GM18870 (cell line): Measurements from ENCODE around the gene GUCA2A.

Experiments
- ATAC-seq: cut with Tn5 transposase; IDR thresholded peaks from one replicate; pipeline ENCODE4 v1.9.1; 2021; ENCODE audit warnings: moderate library complexity; ENCODE audit not compliant: unreplicated experiment

Gene GUCA2A

DNA sequence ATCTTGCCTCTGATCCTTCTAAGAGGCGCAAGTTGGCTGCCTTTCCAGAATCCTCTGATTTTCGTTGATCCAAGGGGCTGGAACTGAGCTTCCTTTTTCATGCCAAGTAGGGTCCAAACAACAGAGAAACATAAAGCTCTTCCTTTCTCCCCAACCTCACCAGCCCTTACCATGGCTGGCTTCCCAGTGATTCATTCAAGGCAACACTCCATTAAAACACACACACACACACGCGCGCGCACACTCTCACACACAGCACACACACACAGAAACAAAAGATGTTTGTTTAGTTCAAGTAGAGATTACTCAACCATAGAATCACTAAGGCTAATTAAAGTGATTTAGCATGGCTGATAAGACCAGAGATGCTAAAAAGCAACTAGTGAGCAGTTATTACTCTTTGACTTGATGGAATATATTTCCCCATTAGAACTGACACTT, 13.0 kb upstream of the GUCA2A start:
- ATAC-seq = no peak

DNA sequence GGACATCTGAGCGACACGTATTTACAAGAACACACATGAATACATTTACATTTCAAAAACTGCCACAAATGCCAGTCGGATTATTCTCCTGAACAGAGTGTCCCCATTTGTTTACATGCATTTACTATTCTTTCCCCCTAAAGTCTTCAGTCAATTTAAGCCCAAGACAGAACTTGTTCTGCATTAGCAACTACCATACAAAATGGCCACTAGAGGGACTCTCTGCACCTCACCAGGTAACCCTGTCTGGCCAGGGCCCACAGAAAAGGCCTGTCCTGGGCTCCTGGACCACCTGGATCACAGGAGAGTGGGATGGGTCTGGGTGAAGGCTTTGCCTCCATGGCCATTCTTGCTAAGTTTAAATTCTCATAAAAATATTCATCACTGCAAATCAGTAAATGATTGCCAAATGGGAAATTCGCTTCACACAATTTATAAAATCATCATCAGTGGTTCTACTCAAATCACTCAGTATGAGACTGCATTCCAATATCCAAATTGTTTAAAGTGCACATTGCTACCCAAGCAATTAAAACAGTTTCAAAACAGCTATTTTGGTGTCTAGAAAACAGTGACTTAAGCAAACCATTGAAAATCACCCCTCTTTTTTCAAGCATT, 12.5 kb upstream of the GUCA2A start:
- ATAC-seq = no peak

DNA sequence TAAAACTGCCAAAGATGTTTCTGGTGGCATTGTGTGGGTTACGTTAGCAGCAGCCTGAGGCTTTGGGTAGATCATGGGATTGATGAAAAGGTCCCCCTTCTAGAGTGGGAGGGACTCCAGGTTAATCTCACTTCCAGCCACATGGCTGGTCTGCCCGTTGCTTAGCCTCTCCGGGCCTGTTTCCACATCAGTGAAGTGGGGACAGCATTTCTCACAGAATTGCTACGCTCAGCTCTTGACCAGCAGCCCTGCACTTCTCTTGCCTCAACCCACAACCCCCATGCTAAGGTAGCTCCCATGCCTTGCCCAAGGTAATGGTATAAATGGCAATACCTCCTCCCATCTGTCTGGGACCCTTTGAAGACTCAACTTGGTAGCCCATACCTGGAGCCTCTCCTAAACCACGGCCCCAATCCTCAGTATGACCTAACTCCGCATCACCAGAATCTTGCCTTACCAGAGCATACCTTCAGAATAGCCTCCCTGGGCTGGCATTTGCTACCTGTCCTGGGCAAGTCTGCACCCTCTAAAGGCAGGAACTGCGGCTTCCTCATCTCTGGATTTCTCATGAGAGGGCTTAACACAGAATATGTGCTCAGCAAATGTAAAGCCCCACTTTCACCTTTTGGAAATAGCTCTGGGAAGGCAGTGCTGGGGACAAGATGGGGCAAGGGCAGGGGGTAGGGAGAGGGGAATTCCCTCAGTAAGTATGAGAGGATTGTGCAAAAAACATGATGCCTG, 10.9 kb upstream of the GUCA2A start:
- no peak for ATAC-seq

DNA sequence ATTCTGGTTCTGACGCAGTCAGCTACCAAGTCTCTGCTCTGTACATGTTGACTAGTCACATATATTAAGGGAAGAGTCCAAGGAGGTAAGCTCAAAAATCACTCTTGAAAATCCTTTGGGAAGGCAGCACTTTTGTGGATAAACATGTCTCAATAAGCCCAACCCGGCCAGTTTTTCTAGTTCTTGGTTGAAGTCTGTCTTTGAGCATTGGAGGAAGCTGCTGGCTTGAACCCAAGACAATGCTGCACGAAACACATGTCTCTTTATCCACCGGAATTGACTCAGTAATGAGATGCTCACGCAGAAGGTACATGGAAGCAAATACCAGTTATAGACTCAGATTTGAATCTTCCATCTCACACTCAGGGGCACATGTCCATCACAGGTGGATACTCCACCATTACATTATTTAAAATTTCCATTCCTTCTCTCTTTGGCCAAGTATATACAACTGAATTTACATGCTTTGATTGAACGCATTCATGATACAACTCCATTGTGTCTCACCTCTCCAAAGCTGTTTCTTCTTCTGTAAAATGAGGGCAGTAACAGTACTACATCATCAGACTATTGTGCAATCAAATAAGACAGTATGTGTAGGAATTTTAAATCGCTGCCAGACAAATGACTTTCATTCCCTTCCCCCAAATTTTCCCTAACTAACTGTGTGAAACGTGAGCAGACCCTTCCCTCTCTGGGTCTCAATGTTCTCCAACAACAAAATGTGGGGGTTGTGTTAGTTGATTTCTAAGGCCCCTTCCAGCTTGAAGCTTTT, 9.6 kb upstream of the GUCA2A start:
- ATAC-seq = no peak

DNA sequence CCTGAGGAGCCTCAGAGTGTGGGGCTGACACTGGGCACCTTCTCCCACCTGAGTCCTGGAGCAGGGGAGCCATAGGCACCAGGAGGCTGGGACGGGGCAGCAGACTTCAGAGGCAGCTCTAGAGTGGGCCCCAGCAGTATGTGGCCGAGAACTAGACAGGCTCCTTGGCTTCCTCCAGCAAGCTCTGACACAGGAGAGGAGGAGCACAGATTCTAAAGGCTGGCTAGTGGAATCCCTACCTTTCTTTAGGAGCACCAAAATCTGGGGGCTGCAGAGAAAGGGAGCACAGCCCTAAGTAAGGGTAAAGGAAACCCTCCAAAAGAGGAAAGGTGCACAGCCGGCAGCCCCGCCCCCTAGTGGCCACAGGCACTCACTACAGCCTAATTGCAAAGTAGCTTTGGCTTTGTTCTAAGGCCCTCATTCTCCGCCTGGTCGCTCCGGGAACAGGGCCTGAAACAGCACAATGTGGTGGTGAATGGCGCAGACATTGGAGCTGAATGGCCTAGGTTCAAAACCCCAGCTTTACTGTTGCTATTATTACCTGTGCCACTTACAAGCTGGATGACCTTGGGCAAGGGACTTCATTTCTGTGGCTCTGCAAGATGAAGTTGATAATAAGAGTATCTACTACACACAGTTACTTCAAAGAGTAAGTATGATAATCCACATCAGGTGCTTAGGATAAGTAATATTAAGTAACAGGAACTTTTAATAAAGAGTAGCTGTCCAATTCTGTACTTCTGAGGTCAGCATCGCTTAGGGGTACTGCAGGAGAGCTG, 8.8 kb upstream of the GUCA2A start:
- ATAC-seq = no peak

DNA sequence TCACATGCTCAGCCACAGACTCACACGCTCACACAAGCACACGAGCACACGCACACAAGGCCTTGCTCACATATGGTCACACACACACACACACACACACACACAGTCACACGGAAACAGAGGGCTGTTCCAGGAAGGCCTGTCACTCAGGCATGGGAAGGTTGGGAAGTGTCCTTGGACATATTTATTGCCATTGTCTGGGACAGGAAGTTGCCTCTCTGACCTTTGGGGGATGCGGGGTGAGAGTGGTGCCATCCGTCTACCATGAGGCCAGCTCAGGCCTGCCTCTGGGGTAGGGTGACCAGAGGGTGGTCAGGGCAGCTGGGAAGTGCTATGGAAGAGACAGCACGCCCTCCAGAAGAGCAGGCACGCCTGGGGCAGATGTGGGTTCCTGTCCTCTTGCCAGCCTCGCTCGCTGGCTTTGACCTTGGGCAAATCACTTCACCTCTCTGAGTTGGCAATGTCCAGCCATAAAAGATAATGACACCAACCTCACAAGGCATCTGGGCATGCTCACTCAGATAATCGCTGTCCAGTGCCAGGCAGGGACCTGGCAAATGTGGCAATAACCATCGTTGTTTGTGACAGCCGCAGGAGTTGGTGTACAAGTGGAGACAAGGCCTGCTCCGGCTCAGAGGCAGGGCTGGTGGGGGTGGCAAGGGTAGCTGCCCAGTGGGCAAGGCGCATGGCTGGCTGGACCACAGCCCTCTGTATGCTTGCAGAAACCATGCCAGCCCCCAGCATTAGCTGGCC, 8.0 kb upstream of the GUCA2A start:
- no peak for ATAC-seq

DNA sequence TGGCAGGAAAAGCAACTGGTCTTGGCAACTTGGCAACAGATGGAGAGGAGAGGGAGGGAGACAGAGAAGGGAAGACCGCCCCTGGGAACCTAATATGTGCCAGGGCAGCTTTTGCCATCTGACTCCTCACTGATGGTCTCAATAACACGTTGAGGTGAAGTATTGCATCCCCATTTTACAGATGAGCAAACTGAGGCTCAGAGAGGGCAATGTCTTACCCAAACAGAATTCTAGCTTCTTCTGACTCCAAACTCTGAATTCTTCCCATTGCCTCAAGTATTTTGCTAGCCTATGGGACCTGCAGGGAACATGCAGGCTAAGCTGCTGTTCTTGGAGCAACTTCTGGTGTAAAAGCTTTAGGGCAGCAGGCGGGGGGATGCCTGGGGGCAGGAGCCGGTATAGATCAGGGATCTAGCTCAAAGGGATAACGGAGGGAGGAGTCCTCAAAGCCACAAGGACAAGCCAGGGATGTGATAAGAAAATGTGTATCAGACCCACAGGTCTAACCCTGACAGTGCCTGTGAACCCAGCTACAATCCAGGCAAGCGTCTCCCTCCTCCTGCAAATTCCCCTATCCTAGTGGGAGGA, 7.2 kb upstream of the GUCA2A start:
- ATAC-seq = no peak

DNA sequence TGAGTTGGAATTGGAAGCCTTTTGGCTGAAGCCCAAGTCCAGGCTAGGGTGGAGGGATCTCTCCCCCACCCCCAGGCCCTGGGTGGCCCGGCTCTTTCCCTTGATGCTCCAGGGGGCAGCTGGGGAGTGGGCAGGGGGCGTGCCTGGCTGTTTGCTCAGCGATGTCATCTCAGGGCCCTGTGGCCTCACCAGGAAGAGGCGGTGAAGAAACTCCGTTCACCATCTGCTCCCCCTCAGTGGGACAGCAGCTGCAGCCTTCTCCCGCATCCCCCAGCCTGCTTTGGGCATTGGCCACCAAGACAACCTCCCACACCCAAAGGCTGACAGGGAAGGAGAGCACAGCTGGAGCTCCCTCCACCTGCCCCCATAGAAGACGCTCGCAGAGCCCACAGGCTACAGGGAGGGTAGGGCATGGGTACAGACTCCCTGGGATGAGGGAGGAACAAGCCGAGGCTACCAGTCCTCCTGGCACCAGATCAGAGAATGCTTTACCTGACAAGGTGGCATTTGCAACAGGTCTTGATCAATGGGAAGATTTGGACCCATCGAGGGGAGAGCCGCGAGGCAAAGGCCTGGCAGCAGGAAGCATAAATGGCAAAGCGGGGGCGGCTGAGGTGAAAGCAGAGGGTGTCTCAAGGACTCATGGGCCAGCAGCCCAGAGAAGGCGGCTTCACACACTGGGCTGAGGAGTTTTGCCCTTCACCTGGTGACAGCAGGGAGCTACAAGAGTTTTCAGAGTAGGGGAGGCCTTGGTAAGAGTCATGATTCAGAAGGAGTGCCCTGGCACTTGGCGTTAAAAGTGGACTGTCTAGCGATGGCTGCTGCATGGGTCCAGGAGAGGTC, 6.5 kb upstream of the GUCA2A start:
- ATAC-seq = no peak

DNA sequence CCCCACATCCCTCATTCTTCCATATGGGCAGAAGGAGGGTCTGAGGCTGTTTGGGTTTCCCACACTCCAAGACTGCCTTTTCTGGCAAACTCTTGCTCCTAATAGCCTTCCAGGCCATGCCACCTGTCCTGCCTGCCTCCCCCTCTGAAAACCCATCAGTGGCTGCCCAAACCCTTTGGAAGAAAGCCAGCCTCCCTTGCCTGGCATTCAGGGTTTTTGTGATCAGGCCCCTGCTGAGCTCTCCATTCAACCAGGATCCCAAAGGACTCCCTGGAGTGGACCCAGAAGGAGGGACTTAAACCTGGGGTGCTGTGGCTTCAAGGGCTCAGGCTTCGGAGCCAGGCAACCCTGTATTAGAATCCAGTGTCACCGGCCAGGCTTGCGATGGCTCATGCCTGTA, 4.2 kb upstream of the GUCA2A start:
- no peak for ATAC-seq

DNA sequence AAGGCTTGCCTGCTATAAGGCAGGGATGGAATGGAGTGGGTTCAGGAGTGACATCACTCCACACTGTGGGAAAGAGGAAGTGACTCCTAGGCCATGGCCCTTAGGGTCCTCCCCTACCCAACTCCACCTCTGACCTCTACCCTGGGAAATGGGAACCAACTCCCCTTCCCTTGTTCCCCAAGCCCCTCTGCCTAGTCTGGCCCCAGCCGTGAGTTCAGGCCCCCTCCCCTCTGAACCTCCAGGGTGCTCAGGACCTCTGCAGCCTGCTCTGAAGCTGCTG, 3.8 kb upstream of the GUCA2A start:
- ATAC-seq = no peak

DNA sequence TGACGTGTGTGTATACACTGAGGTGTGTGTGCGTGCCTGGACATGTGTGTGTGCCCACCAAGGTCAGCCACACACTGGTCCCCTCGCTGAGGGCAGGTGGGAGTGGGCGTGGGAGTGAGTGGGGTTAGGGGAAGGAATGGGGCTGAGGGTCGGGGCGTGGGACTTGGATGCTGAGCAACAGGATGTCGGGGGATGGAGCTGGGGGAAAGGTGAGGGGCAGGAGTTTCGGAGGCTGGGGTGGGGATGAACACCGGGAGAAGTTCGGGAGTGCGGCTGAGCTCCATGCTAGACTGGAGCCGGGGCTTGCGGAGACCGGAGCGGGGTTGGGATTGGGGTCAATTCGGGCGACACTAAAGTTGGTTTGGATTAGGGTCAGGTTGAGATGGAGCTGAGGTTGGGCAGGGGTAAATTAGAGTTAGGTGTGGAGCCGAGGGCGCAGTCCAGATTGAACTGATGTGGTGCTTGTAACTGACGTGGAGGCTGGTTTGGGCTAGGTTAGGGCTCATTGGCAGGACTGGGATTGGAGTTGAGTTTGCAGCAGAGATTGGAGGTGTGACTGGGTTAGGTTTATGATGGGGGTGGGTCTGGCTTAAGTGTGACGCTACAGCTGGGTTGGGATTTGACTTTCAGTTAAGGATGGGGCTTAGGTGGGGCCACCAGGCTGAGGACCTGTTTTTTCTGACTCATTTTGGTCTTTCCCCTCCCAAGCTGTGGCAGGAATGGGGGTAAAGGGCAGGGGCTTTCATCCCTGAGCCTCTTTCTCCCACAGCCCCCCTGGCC, 3.3 kb upstream of the GUCA2A start:
- no peak for ATAC-seq

DNA sequence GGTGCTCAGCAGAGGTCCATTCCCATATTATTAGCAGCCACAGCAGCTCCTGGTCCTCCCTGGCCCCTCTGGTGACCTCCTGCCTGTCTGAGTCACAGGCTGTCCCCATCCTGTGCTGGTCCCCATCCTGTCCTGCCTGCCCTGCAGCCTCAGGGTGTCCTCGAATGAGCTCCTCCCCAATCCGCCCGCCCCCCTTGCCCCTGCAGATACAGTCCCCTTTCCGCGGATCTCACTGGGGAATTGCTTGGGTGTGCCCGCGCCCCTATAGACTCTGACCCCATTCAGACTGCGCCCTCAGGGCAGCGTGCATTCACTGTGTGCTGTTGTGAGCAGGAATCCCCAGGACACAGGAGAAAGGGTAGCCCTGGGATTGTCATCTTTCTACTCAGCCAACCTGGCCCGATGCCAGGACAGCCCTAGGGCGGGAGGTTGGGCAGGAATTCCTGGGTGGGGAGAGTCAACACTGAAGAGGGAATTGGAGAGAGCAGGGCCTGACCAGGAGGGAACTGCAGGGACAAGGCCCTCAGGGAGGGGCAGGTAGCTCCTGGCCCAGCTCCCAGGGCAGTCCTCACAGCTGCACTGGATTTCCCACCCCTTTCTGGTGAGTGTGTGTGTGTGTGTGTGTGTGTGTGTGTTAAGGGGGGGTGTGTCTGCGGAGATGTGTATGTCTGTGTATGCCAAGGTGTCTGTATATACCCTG, 1.1 kb upstream of the GUCA2A start:
- ATAC-seq = no peak

DNA sequence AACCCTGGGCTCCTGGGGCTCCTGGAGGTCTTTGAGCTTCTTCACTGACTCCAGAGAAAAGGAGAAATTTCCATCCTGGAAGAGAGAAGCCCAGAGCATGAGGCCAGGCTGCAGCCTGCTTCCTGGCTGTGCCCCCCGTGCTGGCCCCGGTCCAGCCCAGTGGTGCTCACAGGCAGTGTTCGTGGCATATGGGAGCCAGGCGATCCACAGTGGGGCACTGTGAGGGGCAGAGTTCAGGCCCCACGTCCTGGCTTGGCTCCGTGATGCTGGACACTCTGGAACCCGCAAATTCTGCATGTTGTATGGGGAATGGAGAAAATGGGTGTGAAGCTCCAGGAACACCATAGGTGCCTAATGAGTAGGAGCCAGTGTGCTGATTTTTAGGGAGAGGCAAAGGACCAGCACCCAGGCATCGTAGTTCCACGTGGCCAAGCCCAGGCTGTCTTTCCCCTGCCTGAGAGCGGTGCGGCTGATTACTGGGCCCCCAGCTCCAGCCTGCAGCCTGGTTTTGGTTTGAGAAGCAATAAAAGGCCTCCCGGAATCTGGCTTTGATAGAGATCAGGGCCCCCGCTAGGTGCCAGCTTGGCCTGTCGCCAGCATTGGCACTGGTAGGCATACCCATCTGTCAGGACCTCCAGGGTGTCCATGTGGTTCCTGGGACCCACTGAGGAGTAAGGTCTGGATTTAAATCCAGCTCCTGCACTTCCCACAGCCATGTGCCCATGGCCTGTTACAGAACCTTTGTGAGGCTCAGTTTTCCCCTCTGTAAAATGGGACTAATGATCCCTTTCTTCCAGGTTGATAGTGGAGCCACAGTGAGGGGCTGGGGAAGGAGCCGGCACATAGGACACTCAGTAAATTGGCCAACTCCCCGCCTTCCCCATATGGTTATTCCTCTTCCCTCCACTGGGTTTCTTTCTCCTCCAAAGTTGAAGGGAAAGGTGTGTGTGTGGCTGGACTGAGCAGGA, 725 bp downstream of the GUCA2A start:
- no peak for ATAC-seq

DNA sequence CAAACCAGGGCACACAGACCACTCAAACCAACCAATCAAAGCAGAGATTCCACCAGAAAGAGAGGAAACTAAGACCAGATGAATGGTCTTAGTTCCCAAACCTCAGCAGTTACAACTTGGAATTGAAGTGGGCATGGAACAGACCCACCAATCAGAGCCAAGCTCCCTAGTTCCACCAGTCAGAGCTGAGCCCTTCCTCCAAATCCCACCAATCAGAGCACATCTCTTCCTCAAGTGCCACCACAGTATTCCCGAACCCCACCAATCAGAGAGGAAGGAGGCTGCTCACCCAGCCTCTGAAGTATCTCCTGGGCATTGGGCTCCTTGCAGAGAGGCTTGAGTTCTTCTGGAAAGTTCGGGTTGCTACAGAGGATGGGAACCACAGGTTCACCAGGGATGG, 1.4 kb downstream of the GUCA2A start:
- ATAC-seq = no peak

DNA sequence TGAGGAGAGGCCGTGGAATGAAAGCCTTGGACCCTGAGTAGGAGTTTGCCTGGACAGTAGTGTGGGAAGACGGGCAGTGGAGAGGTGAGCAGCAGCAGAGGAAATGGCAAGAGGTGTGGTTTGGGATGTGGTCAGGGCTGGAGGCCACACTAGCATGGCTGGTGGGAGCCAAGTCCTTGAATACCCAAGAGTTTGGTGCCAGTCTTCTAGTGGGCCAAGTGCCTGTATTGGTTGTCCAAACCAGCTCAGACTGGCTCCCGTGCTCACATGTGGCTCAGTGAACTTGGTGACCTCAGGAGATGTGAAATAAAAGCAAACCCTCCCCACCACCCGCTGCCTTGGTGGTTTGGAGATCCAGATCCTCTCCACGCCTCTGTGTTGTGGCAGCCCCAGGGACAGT, 2.4 kb downstream of the GUCA2A start:
- ATAC-seq = no peak

DNA sequence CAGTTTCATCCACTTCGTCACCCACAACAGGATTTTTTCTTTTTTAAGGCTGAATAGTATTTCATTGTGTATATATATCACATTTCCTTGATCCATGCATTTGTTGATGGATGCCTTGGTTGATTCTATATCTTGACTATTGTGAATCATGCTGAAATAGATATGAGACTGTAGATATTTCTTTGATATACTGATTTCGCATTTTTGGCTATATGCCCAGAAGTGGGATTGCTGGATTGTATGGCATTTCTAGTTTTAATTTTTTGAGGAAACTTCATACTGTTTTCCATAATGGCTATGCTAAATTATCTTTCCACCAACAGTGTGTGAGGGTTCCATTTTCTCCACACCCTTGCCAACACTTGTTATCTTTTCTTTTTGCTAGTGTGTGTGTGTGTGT, 6.4 kb downstream of the GUCA2A start:
- no peak for ATAC-seq

DNA sequence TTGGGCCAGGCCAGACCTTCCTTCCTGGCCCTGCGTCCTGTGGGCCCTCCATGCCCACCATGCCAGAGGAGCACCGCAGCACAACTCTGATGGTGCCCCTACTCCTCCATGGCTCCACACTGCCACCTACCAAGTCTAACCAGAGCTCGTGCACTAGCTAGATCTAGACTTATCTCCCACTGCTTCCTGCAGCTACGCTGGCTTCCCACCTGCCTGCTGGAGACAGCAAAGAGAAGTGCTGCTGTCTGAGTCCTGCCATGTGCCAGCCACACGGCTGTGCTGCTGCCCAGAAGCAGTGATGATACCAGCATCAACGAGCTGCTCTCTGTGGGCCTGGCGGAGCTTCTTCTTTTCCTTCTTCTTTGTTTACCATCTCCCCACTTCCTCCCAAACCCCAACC, 6.9 kb downstream of the GUCA2A start:
- ATAC-seq = no peak
